Sigmoid colon (tissue), 4 donors: Measurements from ENCODE around the gene SLC12A8.

Source experiments
- EP300 ChIP-seq, 4 donors: sonication (generic); formaldehyde crosslinking; IDR thresholded peaks; one replicate each; pipeline ENCODE4 v1.6.1; 2017; ENCODE audit warnings: antibody characterized with exemption in 4 of 4
- POLR2AphosphoS5 ChIP-seq, 4 donors: sonication (generic); formaldehyde crosslinking; IDR thresholded peaks; one replicate each; pipeline ENCODE4 v1.6.1; 2017; ENCODE audit warnings: antibody characterized with exemption in 4 of 4

- TF ChIP-seq POLR2AphosphoS5 (IDR thresholded peaks at IDR 0.05) (no peak), EP300 (IDR thresholded peaks at IDR 0.05) (no peak)
These were observed 144.3 kb downstream of the SLC12A8 start for GRCh38 chr3:125068265-125068664.
